Measurements from ENCODE around the gene BRINP1. TPM values are rescaled to one million over a fixed set of nuclear protein-coding genes. Genes with fewer than 3 reads are reported as not detected.

BRINP1 gene
- total and polyA plus RNA-seq, 2 of the 8 experiments (the other 6 are each of a cell fraction or from before 2014, with no cell fraction given) = 19.5 to 20.5 TPM

- Histone ChIP-seq H2BK15ac (ENCODE audit: low read length) (no peak overlapping the region), H2AFZ (ENCODE audit: low read length) (no peak overlapping the region), H3K18ac (ENCODE audit: extremely low read depth, low read length) (no peak overlapping the region), H3K4me1 (replicated peaks in 1 of 4; ENCODE audit: control insufficient read depth in 3 of 4, insufficient read depth in 4 of 4, low read length in 3 of 4) (no peaks in the 10 kb centered on the region; a peak in 1 of 7 replicates), H2BK20ac (ENCODE audit: low read length) (no peak overlapping the region), H3K27me3 (replicated peaks in 1 of 4; ENCODE audit: control insufficient read depth in 3 of 4, extremely low read depth in 1 of 4, insufficient read depth in 3 of 4, low read length in 3 of 4) (no peaks in the 10 kb centered on the region), H3K14ac (ENCODE audit: insufficient read length) (no peak overlapping the region), H3K23ac (ENCODE audit: insufficient read length) (no peak overlapping the region), H2BK5ac (ENCODE audit: low read depth, low read length) (no peak overlapping the region), H3K36me3 (ENCODE audit: control insufficient read depth in 2 of 4, insufficient read depth in 4 of 4, low read length in 3 of 4) (peaks cover 0 to 5% (median 1%) of the 10 kb centered on the region in 4 experiments; a peak in 4 of 8 replicates), H2AK5ac (ENCODE audit: low read depth, low read length) (peak overlapping the region; percentile 32; the same call in 1 of the 2 replicates), H4K20me1 (replicated peaks in 1 of 2; ENCODE audit: control insufficient read depth in 1 of 2, insufficient read depth in 2 of 2, low read length in 2 of 2) (no peaks in the 10 kb centered on the region), H3K4me2 (ENCODE audit: insufficient read depth in 1 of 2, low read depth in 2 of 2, low read length in 2 of 2) (no peak overlapping the region), H4K8ac (ENCODE audit: extremely low read depth, insufficient read depth, low read length) (no peak overlapping the region; the same call in 1 of the 2 replicates), H4K91ac (replicated peaks; ENCODE audit: insufficient read length, low read length) (no peak overlapping the region), H3K9me3 (ENCODE audit: insufficient read depth in 2 of 2, low read depth in 1 of 2, low read length in 1 of 2) (no peaks in the 10 kb centered on the region), H3K79me1 (ENCODE audit: low read depth, low read length) (peaks cover 3% of the 10 kb centered on the region; the same call in 1 of the 2 replicates), H3K4me3 (ENCODE audit: extremely low read depth in 1 of 4, insufficient read depth in 2 of 4, low read depth in 3 of 4, low read length in 4 of 4) (no peak overlapping the region), H3K9ac (replicated peaks in 1 of 4; ENCODE audit: extremely low read depth in 1 of 4, low read depth in 3 of 4, low read length in 3 of 4) (no peak overlapping the region), H4K5ac (ENCODE audit: insufficient read length, low read depth, low read length) (no peak overlapping the region), H3K56ac (replicated peaks; ENCODE audit: insufficient read length, low read depth, low read length) (no peak overlapping the region), H3K27ac (ENCODE audit: low read depth, low read length) (no peak overlapping the region), H2BK120ac (replicated peaks; ENCODE audit: low read depth, low read length) (no peak overlapping the region), H3K23me2 (ENCODE audit: low read depth, low read length) (no peaks in the 10 kb centered on the region), H3K4ac (replicated peaks; ENCODE audit: insufficient read length, low read depth, low read length) (no peak overlapping the region), H2BK12ac (ENCODE audit: low read depth, low read length) (0 out of 2 replicates have a peak overlapping the region, but pooled peaks have one; percentile 42), H3K79me2 (ENCODE audit: control insufficient read depth in 1 of 2, insufficient read depth in 2 of 2, low read length in 2 of 2) (no peaks in the 10 kb centered on the region)
- POLR2A ChIA-PET (ENCODE audit: partially characterized antibody) = no interaction called here
- 96% methylated on average over 20 of the region's 21 CpGs; no CpG with 5 or more reads in 1 of the 2 experiments for WGBS, 2 experiments (ENCODE audit: extremely low coverage in 1 of 2, insufficient coverage in 1 of 2, insufficient read length in 1 of 2, insufficient replicate concordance in 2 of 2, low coverage in 1 of 2, low lambda C conversion rate in 2 of 2, missing lambda C conversion rate in 1 of 2)
- FAIRE-seq (no peak), DNase-seq (ENCODE audit: low read depth in 1 of 2, low spot score in 2 of 2) (no peak)
- CTCF ChIA-PET (ENCODE audit: partially characterized antibody) = interaction anchor here (0.6 to 1.3 kb wide), 3 partner anchors 8 to 127 kb away, joined by 3 read pairs; no protein-coding TSS in a partner anchor
- TF ChIP-seq SIRT6 (IDR thresholded peaks at IDR 0.05; ENCODE audit: low read length) (no peak), GABPA (IDR thresholded peaks at IDR 0.05; ENCODE audit: borderline replicate concordance, insufficient read depth, low read length) (no peak)
Measured at GRCh38 chr9:119167267-119167666, 202.0 kb downstream of the BRINP1 start.
